ENCODE measurements around the gene ITPR1.

ITPR1 gene

DNA sequence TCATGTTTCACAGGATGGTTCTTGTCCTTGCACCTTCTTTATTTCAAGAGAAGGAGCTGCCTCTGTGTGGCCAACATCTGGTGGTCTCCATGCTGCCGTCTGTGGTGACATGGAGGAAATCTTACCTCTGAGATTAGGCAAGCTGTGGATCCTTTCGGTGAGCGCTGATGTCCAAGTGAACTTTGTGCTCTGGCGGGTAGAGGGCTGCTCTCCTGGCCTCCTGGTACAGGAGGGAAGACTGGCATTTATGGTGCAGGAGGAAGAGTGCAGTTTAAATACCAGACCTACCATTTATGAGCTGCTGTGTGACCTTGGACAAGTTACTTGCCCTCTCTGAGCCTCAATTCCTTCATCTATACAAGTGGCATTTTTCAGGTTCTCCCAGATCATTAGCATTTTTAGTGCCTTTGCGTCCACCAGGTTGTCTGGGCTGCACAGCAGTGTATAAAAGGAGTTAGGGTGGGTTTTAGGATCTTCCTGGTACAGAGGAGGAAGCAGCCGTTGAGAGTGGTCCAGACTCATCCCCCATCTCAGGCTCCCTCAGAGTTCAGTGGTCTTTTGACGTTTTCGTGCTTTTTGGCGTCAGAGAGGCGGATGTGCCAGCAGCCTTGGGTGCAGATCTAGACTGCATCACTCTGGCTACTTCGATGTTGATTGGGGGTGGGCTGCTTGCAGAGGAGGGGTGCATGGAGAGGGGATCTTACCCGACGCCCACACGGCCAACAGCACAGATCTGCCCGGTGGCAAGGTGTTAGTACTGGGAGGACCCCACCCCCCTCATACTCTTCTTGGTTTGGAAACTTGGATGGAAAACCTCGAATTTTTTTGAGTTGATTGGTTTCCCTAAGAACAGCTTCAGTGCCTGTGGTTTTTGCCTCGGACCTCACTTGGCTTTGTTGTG, 162.2 kb downstream of the ITPR1 start:
- DNase-seq, result no peak

DNA sequence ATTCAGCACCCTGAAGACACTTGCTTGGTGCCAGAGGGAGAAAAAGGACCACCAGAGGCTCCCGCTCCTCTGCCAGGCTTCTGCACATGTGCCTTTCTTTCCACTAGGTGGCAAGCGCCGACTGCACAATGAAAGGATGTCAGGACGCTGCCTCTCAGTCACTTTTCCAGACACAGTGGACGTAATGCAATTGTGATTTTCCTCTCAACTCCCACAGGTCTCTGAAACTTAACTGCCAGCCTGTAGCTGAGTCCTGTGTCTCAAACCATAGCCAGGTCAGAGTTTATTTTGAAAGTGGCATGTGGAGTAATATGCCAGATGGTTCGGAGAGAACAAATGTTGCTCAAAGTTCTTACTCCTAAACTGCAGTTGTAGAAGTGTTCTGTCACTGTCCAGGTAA, 162.9 kb downstream of the ITPR1 start:
- no peak for DNase-seq

DNA sequence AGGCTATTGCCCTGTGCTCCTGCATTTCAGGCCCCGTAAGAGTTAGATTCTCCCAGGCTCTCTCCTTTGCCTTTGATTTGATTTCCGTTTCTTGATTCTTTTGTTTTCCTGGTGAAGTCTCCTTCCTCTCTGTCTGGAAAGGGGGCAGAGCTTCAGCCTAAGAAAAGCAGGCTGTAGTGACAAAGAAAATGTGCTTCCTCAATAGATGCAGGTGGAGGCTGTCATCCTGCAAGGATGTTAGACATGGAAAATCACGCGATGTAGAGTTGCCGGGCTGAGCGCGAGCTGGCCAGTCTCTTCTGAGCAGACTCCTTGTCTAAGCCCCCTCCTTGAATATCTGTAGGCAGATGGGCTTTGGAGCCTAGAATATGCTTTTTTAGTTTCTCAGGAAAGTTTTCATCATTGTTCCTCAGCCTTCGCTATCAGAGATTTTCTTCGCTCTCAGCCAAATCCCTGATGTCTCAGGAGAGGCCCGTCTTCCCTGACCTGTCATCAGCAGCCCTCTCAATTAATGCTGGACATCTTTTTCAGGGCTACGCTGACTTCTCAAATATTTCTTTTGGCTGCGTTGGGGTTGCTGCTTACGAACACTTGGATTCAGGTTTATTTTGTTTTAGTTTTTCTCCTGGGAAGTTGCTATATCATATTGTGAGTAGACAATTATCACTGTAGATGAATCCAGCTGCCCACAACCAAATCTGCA, 163.6 kb downstream of the ITPR1 start:
- DNase-seq, result no peak

DNA sequence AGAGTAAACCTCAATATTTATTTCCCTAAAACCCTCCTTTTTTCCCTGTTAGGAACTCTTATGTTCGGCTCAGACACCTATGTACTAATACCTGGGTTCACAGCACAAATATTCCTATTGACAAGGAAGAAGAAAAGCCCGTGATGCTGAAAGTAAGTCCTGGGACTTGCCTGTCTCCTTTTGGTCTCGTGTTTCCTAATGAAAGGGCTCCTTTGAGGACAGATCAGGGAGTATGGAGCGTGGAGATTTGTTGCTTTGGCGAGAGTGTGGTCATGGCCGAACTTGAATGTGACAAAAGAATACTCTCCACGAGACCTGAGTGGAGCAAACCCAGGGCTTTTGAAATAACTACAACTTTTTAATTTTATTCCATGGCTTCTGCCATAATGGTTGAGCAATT, 167.8 kb downstream of the ITPR1 start:
- no peak for DNase-seq

DNA sequence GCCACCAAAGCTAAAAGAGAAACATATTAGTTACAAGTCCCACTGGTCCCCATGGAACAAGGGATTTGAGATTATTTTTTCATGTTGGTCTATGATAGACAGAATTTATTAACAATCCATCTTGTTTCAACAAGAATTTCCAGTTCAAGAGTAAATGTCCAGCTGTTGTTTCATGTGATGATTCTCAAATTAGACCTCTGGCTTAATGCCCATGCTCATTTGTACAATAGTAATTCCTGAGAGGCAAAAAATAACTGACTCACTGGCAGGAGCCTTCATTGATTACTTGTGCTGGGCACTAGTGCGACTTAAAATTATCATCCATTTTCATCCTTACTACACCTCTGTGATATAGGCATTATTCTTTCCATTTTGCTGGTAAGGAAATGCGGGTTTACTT, 171.3 kb downstream of the ITPR1 start:
- DNase-seq, result no peak

DNA sequence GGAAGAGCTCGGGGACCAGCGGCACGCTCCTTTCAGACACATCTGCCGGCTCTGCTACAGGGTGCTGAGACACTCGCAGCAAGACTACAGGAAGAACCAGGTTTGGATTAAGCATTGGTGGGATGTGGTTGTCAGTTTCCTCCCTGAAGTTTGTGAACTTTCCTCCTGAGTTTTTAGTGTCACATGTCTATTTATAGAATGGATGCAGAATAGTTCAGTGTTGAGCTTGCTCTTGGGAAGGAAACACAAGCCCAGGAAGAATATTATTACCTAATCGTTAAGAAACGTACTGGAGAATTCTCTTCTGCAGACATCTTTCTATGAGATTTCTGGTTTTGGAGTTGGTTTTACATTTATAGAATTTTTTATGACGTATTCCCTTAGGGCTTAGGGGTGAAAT, 172.0 kb downstream of the ITPR1 start:
- no peak for DNase-seq

DNA sequence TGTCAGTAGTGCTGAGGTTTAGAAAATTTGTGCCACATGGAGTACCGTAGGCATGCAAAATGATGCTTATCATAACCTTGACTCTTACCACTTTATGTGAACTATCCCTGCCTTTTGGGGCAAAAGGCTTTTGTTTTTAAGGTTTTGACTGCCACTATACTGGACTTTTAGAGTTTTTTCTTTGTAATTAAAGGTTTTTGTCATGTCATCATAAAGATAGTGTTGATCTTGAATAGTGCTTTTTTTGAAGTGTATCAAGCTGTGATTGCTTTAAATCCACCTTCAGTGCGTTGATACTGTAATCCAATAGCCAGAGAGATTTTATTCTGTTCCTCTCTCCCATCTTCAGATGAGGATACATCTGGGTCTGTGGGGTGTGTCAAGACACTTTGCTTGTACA, 172.9 kb downstream of the ITPR1 start:
- DNase-seq, result no peak

DNA sequence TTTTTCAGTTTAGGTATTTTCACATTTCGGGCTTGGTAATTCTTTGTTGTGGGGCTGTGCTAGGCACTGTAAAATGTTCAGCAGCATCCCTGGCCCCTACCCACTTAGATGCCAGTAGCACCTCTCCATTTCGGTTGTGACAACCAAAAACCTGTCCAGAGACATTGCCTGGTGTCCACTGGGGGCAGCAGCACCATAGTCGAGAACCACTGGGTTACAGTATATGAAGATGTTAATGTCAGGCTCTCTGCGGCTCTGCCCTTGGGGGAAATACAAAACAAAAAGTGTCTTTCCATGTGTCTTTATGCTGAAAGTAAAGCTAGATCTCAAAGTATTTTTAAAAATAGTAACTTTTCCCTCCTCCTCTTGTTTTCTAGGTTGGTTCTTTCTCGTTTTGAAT, 177.2 kb downstream of the ITPR1 start:
- no peak for DNase-seq

DNA sequence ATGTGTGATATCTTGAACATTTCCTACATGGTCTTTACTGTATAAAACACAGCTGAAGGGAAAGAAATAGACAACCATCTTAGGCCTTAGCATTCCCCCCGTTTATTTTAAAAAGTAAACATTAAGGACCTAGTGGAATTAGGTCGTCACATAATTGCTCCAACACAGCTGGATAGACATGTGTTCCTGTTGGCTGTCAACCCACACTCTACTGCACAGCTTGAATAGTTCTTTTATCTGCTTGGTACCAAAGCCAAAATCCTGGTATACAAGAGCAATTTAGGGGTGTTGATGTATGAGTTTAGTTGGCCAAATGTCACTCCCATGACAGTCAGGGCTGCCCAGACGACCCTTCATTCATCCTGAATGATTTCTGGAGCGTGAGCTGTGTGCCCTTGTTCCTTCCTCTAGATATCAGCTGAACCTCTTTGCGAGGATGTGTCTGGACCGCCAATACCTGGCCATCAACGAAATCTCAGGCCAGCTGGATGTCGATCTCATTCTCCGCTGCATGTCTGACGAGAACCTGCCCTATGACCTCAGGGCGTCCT, 179.7 kb downstream of the ITPR1 start:
- DNase-seq, result no peak

DNA sequence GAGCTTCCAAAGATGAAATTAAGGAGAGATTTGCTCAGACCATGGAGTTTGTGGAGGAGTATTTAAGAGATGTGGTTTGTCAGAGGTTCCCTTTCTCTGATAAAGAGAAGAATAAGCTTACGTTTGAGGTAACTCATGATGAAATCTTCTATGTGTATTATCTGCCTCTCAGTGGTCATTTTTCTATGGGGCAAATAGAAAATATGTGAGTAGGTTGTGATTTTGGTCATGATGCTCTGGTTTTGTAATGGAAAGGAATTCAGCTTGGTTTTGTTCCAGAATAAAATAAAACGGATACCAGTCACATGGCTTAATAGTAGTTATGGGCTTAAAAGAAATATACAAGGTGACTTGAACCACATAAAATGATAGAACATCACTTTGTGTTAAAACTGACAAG, 181.1 kb downstream of the ITPR1 start:
- no peak for DNase-seq

DNA sequence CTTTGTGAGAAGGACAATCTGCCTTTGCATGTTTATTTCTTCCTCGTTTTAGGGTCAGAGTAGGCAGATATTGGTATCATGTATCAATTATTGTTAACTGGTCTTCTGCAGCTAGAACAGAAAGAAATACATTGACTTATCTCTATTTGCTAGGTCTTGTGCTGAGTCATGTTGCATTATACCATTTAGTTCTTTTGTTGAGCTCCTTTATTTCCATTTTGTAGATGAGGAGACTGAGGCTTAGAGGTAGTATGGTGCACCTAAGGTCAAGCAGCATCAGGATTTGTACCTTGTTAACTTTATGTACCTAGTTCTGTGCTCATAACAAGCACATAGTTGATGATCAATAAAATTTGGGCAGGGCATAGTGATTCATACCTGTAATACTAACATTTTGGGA, 182.6 kb downstream of the ITPR1 start:
- no peak for DNase-seq

DNA sequence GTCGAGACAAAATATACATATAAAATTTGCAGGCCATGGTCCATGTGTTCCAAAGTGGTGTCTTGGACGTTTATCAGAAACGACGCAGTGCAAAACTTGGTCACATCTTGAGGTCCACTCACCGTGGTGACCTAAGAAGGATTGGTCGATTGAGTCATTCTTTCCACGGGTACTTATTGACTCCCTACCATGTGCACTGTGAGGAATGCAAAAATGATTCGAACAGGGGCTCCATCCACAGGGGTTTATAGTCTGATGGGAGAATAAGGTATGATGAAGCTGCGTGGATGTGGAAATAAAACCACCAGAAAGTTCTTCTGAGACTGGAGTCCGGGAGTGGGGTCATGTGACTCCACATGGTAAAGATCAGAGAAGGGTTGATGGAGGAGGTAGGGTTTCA, 185.2 kb downstream of the ITPR1 start:
- DNase-seq, result no peak

DNA sequence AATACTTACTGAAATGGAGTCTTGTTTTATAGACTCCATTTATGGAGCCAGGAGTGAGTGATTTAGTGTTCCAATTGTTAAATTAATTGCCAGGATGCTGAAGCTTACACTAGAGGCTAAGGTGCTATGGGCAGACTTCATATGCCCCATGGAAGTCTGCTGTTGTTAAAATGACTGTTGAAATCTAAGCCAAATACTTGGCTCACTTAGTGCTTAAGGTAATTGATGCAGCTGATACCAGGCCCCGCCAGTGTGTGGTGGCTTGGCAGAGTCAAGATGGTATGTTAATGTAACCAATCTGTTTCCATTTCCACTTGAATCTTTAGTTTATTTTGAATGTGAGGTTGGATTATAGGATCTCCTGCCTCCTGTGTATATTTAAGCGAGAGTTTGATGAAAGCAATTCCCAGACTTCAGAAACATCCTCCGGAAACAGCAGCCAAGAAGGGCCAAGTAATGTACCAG, 187.1 kb downstream of the ITPR1 start:
- DNase-seq, result no peak

DNA sequence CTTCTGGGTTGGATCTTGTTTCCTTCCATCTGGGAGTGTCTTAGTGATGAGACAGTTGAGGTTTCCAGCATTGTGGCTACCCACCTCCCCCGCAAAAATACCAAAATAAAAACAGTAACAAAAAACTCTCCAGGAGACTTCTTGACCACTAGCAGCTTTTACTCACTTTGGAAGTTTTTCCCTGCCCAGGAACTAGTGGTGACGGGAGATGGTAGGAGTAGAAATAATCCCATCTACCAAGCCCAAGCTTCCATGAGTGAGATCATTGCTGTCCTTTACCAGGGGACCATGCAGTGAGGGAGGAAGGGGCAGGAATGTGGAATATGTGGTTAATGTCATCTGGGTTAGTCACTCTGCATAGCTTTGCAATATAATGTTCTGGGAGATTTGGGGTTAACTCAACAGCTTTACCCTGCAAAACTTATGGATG, 187.7 kb downstream of the ITPR1 start:
- no peak for DNase-seq

DNA sequence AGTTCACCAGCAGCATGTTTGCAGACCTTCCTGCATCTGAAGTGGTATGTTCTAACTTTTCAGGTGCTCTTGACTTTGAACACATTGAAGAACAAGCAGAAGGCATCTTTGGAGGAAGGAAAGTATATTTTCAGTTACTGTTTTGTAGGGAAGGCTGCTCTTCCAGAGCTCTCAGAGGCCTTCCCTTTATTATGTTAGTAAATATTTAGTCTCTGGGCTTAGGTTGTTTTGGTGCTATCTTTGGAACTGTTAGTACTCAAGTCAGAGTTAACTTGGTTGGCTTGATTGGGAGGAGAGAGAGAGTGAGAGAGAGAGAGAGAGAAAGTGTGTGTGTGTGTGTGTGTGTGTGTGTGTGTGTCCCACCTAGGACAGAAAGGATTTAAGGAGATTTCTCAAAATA, 188.2 kb downstream of the ITPR1 start:
- no peak for DNase-seq

DNA sequence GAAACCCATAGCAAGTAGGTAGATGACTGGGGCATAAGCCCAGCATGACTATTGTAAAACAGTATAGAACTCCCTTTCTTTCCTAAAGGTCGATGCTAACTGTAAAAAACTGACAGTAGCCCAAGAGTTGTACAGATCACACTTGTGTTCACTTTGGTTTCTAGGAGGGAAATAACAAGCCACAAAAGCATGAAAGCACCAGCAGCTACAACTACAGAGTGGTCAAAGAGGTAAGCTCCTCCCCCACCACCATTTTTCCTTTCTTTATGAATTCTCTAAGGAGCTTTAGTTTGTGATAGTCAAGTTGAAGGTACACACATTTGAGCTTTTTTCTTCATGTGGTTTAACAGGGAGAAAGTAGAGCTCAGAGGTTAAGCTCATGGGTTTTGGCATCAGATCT, 191.0 kb downstream of the ITPR1 start:
- no peak for DNase-seq

DNA sequence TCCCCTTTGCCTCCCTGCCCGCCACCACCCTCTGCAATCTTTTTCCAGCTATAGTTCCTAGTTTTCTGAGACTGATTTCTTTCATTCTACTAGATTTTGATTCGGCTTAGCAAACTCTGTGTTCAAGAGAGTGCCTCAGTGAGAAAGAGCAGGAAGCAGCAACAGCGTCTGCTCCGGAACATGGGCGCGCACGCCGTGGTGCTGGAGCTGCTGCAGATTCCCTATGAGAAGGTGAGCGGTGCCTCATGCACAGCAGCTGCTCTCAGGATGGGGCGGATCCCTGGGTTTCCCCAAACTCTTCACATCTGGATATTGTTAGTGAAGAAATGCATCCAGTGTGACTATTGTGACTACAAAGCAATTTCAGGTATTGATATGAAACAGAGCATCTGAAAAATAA, 191.8 kb downstream of the ITPR1 start:
- no peak for DNase-seq

DNA sequence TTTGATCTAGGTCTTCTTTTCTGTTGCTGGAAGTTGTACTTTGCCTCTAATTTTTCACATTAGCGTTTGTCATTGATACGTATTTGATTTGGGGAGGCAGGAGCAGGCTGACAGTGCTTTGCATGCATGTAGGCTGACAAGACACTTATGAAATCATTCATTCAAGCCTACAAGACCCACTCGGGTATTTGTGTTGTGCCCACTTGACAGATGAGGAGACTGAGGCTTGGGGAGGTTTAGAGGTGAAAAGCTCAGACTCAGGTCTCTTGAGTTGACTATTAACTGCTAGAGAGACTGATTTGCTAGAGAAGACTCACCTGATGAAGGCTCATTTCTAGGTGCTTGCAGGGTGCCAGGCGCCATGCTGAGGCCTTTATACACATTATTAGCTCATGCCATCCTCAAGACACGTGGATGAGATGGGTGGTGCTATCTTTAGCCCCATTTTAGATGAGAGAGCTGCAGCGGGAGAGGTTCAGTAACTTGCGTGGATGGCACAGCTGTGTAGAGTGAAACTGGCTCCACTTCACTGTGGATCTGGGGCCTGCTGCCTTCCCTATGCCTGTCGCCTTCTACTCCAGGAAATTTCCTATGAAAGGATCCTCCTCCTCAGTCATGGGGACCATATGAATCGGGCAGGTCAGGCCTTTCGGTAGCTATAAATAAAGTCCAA, 192.7 kb downstream of the ITPR1 start:
- DNase-seq, result no peak

DNA sequence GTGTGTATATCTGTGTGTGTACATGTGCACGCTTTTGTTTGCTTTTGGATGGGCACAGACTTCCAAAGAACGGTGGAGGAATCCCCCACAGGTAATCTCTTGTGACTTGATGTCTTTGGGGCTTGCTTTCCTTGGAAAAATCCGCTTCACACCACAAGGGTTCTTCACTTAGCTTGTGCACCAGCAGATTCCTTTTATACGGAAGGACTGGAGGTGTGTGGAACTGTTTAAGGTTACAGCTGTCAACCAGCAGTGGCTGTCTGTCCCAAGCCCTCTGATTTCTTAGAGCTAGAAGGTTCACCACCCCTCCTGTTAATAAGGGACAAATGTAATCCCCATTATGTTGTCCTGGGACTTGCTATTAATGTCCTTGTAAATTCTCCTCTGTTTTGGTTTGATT, 193.5 kb downstream of the ITPR1 start:
- no peak for DNase-seq

DNA sequence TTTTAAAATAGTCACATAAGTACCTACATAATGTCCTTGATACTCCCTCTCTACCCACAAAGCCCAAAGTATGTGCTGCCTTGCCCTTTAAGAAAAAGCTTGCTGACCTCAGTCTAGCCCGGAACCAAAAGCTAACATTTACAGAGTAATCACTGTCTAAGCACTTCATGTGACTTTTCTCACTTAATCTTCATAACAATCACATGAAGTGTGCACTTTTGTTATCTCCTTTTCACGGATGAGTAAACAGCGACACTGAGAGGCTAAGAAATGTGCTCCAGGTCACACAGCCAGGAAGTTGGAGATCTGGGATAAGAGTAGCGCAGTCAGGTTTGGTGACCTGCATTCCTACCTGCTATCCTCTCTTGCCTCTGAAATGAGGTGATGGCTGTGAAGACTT, 194.0 kb downstream of the ITPR1 start:
- no peak for DNase-seq

DNA sequence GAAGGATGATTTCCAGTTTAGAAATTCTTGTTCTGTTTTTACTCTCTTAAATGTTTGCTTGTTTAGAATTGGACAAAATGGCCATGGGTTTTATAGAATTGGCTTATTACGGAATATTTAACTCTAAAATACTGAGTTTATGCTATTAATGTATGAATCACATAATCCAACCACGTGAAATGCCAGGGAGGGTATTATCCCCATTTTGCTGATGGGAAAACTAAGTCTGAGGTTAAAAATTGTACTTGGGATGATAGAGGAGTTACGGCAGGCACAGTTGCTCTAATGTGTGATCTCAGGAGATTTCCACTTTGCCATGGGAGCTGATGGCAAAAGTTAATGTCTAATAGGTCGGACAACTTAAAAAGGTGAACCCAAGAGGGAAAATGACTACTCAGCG, 194.4 kb downstream of the ITPR1 start:
- DNase-seq, result no peak

DNA sequence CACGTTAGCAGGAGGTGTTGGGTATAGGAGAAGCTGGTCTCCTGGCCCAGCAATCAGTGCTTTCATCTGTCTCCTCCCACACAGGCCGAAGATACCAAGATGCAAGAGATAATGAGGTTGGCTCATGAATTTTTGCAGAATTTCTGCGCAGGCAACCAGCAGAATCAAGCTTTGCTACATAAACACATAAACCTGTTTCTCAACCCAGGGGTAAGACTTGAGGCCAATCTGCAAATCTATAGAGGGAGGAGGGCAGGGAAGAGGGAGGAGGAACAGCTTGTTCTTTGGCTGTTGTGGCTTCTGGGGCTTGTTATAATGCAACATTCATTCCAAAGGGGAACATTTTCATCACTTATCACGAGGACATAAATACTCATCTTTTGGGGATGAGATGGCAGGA, 195.3 kb downstream of the ITPR1 start:
- no peak for DNase-seq

DNA sequence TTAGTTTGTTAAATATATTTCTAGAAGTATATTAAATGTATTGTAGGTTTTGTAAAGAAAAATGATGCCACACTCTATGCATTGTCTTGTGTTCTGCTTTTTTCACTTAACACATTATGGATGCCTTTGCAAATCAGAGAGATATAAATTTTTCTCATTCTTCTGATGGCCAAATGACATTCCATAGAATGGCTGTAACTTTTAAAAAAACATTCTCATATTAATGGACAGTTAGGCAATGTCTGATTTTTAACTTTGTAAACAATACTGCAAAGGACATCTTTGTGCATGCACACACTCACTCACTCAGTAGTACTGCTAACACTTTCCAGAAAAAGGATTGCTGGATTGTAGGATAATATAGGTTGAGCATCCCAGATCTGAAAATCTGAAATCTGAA, 195.9 kb downstream of the ITPR1 start:
- no peak for DNase-seq

DNA sequence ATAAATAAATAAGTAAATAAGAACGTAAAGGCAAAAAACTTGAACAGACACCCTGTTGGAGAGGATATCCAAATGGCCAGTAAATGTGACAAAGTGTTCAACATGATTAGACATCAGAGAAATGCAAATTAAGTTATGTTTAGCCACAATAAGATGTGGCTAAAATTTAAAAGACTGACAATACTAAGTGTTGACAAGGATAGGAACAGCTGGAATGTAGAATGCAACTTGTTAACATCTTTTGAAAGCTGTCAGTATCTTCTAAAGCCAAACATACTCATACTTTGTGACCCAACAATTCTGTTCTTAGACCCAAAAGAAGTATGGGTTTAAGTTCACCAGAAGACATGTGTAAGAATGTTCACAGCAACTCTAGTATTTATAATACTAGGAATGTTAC, 197.1 kb downstream of the ITPR1 start:
- DNase-seq, result no peak

All from stimulated activated CD4-positive, alpha-beta T cell treated with anti-CD3 and anti-CD28 coated beads, Interleukin-1b, Interleukin-23, amount 100 ng/mL, for 48 hours (primary cell).